A549 (cell line): ENCODE measurements around the gene ELAVL1. TPM values are rescaled to one million over a fixed set of nuclear protein-coding genes. Genes with fewer than 3 reads are reported as not detected.
A peak's percentile ranks its signal among the peaks of the same experiment; 100 is the strongest.

Source experiments
- ATAC-seq, 2 experiments: fragments of 200-7000 bp in 1 of 2; fragments of >200 bp in 1 of 2; cut with Nextera tagmentation in 1 of 2; cut with Tn5 transposase in 1 of 2; 3 replicates each; pipeline versions ENCODE4 v1.8.0 to v1.9.1; 2018 to 2020; ENCODE audit warnings: mild to moderate bottlenecking in 1 of 2, moderate library complexity in 1 of 2
- CTCF ChIA-PET: fragments of 300-600 bp; sonication (Branson Sonifier 250); formaldehyde crosslinking; extraction: SDS; loops from one replicate; lab custom pipeline; 2021; ENCODE audit warnings: antibody characterized with exemption, inconsistent platforms; lab: Yijun Ruan, JAX
- POLR2A ChIA-PET: fragments of 350-600 bp; formaldehyde crosslinking; extraction: SDS; loops from one replicate; lab custom pipeline; 2021; ENCODE audit warnings: antibody characterized with exemption, inconsistent platforms; lab: Yijun Ruan, JAX
- DNase-seq, 2 experiments: peaks; one replicate each; pipeline versions ENCODE4 v3.0.0 to v3.0.0-alpha.2; 2011 to 2016; ENCODE audit warnings: low read depth in 1 of 2, low spot score in 1 of 2
- FAIRE-seq: peaks from 2 replicates; lab custom pipeline; 2011; peaks lifted over from hg19 to GRCh38; lab: Jason Lieb, UNC
- H3K27ac ChIP-seq, 2 experiments: fragments of >200 bp; sonication (Bioruptor Twin); formaldehyde crosslinking; 3 replicates each; pipeline ENCODE4 v1.5.1; 2016 to 2017
- H3K4me1 ChIP-seq: fragments of >200 bp; sonication (Bioruptor Twin); formaldehyde crosslinking; 3 replicates; pipeline ENCODE4 v1.6.1; 2016
- H3K4me2 ChIP-seq: fragments of >200 bp; sonication (Bioruptor Twin); formaldehyde crosslinking; 3 replicates; pipeline ENCODE4 v1.6.1; 2016
- H3K4me3 ChIP-seq: fragments of >200 bp; sonication (Bioruptor Twin); formaldehyde crosslinking; 3 replicates; pipeline ENCODE4 v1.5.1; 2016
- H3K9me3 ChIP-seq: fragments of >200 bp; sonication (Bioruptor Twin); formaldehyde crosslinking; 3 replicates; pipeline ENCODE4 v1.6.1; 2016
- CBX8 ChIP-seq: fragments of 200-600 bp; sonication (generic); IDR thresholded peaks from 2 replicates; pipeline ENCODE4 v1.6.1; 2016
- CHD2 ChIP-seq: fragments of 150-350 bp; IDR thresholded peaks from 2 replicates; pipeline ENCODE4 v1.6.1; 2014; ENCODE audit warnings: low read length; ENCODE audit not compliant: partially characterized antibody
- EHF ChIP-seq: fragments of 250-450 bp; sonication (Bioruptor Pico); IDR thresholded peaks from 2 replicates; pipeline ENCODE4 v1.5.0; 2020; ENCODE audit warnings: mild to moderate bottlenecking
- EHMT2 ChIP-seq: fragments of 200-600 bp; sonication (generic); IDR thresholded peaks from 2 replicates; pipeline ENCODE4 v1.6.1; 2016; ENCODE audit warnings: antibody characterized with exemption, low read depth, mild to moderate bottlenecking, moderate library complexity
- ELK1 ChIP-seq: fragments of 150-350 bp; IDR thresholded peaks from 2 replicates; pipeline ENCODE4 v1.6.1; 2014; ENCODE audit warnings: low read depth, mild to moderate bottlenecking, low read length
- EP300 ChIP-seq, 2 experiments: fragments of >200 bp; sonication (Bioruptor Twin); formaldehyde crosslinking; IDR thresholded peaks; 2 replicates in 1 of 2; 3 replicates in 1 of 2; pipeline ENCODE4 v1.6.1; 2016 to 2017
- ESRRA ChIP-seq: fragments of 150-350 bp; IDR thresholded peaks from 2 replicates; pipeline ENCODE4 v1.6.1; 2014; ENCODE audit warnings: mild to moderate bottlenecking, low read length, borderline replicate concordance
- FOXS1 ChIP-seq: fragments of 250-450 bp; sonication (Bioruptor Pico); IDR thresholded peaks from 2 replicates; pipeline ENCODE4 v1.5.0; 2020; ENCODE audit warnings: mild to moderate bottlenecking, moderate library complexity
- HDAC2 ChIP-seq: fragments of 200-600 bp; sonication (generic); IDR thresholded peaks from 2 replicates; pipeline ENCODE4 v1.6.1; 2016
- HOXB5 ChIP-seq: fragments of 250-450 bp; sonication (Bioruptor Pico); IDR thresholded peaks from 2 replicates; pipeline ENCODE4 v1.5.0; 2020; ENCODE audit warnings: mild to moderate bottlenecking, moderate library complexity
- JUN ChIP-seq, 2 experiments: fragments of >200 bp; sonication (Bioruptor Twin); formaldehyde crosslinking; IDR thresholded peaks; 2 replicates in 1 of 2; 3 replicates in 1 of 2; pipeline ENCODE4 v1.6.1; 2016 to 2017
- MAZ ChIP-seq: fragments of 150-350 bp; IDR thresholded peaks from 2 replicates; pipeline ENCODE4 v1.6.1; 2014; ENCODE audit warnings: antibody characterized with exemption, low read depth, low read length, borderline replicate concordance
- MYC ChIP-seq: IDR thresholded peaks from 2 replicates; pipeline ENCODE4 v1.6.1; 2012; ENCODE audit warnings: mild to moderate bottlenecking, inconsistent platforms, low read length, improper control_type of control experiment, borderline replicate concordance
- NFE2L2 ChIP-seq: fragments of 150-350 bp; conservative IDR thresholded peaks from 2 replicates; pipeline ENCODE4 v1.6.1; 2014; ENCODE audit warnings: low read length
- NPAS2 ChIP-seq: fragments of 250-450 bp; sonication (Bioruptor Pico); IDR thresholded peaks from 2 replicates; pipeline ENCODE4 v1.8.0; 2022; ENCODE audit warnings: mild to moderate bottlenecking, moderate library complexity, borderline replicate concordance
- PBX3 ChIP-seq: IDR thresholded peaks from 2 replicates; pipeline ENCODE4 v1.6.1; 2012
- POLR2A ChIP-seq: IDR thresholded peaks from 2 replicates; pipeline ENCODE4 v1.6.1; 2012; ENCODE audit warnings: mild to moderate bottlenecking, low read length
- POLR2AphosphoS2 ChIP-seq: conservative IDR thresholded peaks from 2 replicates; pipeline ENCODE4 v1.6.1; 2012; ENCODE audit warnings: low read length, improper control_type of control experiment, inconsistent platforms
- RAD21 ChIP-seq, 2 experiments: fragments of >200 bp in 1 of 2; sonication (Bioruptor Twin) in 1 of 2; formaldehyde crosslinking in 1 of 2; IDR thresholded peaks in 1 of 2; conservative IDR thresholded peaks in 1 of 2; 2 replicates in 1 of 2; 3 replicates in 1 of 2; pipeline ENCODE4 v1.6.1; 2012 to 2018; ENCODE audit warnings: inconsistent platforms in 1 of 2
- RCOR1 ChIP-seq: fragments of 150-350 bp; IDR thresholded peaks from 2 replicates; pipeline ENCODE4 v1.6.1; 2014; ENCODE audit warnings: antibody characterized with exemption, low read length, low read depth
- RNF2 ChIP-seq: fragments of 200-600 bp; sonication (generic); IDR thresholded peaks from 2 replicates; pipeline ENCODE4 v1.6.1; 2016; ENCODE audit warnings: low read depth, mild to moderate bottlenecking, antibody characterized with exemption, moderate library complexity, borderline replicate concordance
- ZNF302 ChIP-seq: fragments of 250-450 bp; sonication (Bioruptor Pico); IDR thresholded peaks from 2 replicates; pipeline ENCODE4 v1.9.0; 2021; ENCODE audit warnings: inconsistent platforms, mild to moderate bottlenecking, moderate library complexity
- ZSCAN20 ChIP-seq: fragments of 250-450 bp; sonication (Bioruptor Pico); IDR thresholded peaks from 2 replicates; pipeline ENCODE4 v1.8.0; 2022; ENCODE audit warnings: mild to moderate bottlenecking, moderate library complexity
- WGBS: methylation state at CpG from one replicate; pipeline ENCODE4 v1.1.6; 2017; ENCODE audit errors: missing lambda C conversion rate; 5-methylcytosine and 5-hydroxymethylcytosine counted together
- polyA plus RNA-seq, 4 experiments: library from polyadenylated mRNA; depleted of rRNA in 3 of 4; stranded (reverse); fragments of >200 nt; fragmentation: RNase III in 1 of 4; extraction: RNeasy Plus Mini Kit Qiagen cat#74134 plus additional on column Dnase treatment in 1 of 4; gene quantifications; 2 replicates in 3 of 4; 3 replicates in 1 of 4; pipeline ENCODE4 v1.2.3, GENCODE V29; 2011 to 2017
- TF ChIP-seq, protein P1 (sequence below): fragments of >200 bp; sonication (Bioruptor Twin); formaldehyde crosslinking; IDR thresholded peaks from 3 replicates; pipeline ENCODE4 v1.5.1; 2016
- TF ChIP-seq, protein P2 (sequence below): fragments of >200 bp; sonication (Bioruptor Twin); formaldehyde crosslinking; IDR thresholded peaks from 2 replicates; pipeline ENCODE4 v1.6.1; 2016
- TF ChIP-seq, protein P3 (sequence below): IDR thresholded peaks from 2 replicates; pipeline ENCODE4 v1.6.1; 2012
- TF ChIP-seq, protein P4 (sequence below): fragments of 450-650 bp; IDR thresholded peaks from 2 replicates; pipeline ENCODE4 v1.6.1; 2014; ENCODE audit warnings: antibody characterized with exemption

Gene ELAVL1
- polyA plus RNA-seq, 2 of the 4 experiments (the other 2 are of a cell fraction): 39.3 to 55.6 TPM

DNA sequence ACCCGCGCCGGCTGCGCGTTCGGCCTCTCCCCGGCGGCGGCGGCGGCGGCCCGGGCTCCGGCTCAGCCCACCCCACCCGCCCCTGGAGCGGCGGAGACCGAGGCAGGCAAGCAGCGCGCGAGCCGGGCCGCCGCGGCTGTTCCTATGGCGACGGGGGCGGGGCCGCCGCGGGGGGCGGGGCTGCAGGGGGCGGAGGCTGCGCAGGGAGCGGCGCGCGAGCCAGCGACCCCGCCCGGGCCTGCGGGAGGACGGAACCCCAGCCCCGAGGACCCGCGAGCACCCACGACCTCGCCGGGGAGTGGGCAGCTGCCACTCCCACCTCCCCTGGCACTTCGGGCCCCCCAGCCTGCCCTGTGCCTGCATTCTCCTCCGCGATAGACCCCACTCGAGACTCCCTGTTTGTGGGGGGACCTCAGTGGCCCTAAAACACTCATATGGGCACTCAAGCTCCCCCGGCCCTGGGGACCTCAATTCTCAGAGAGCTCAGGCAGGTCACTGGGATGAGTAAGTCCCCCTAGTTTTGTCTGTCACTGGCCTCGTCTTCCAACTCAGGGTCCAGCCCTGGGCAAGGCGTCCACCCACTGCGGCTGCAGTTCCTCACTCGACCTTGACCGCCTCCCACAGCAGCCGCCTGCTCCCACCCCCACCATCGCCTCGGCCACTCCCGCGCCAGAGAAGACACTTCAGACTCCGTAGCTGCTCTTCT is 79.3 kb downstream of the ELAVL1 start, which contains the start of gene CTXN1:
Gene CTXN1, minus strand, starts transcription at position 115 of the 706 bp plus-strand sequence. CDS start 597 bp downstream, outside the sequence.
- peak within 1 kb of the TSS; percentile 100 for H3K4me2 ChIP-seq
- H3K4me3 ChIP-seq: peak within 1 kb of the TSS; percentile 82
- FAIRE-seq (no peak), DNase-seq (peak; percentile 40 to 45), ATAC-seq (peak; percentile 39 to 51)
- WGBS: 51% methylated on average over 14 of the region's 65 CpGs
- H3K9me3 ChIP-seq: no peaks in the 10 kb centered on the region
- peak within 1 kb of the TSS; percentile 80 to 92 for H3K27ac ChIP-seq
- POLR2A ChIA-PET: no interaction called here
- no peak for TF ChIP-seq CHD2
- TF ChIP-seq, protein P1, sequence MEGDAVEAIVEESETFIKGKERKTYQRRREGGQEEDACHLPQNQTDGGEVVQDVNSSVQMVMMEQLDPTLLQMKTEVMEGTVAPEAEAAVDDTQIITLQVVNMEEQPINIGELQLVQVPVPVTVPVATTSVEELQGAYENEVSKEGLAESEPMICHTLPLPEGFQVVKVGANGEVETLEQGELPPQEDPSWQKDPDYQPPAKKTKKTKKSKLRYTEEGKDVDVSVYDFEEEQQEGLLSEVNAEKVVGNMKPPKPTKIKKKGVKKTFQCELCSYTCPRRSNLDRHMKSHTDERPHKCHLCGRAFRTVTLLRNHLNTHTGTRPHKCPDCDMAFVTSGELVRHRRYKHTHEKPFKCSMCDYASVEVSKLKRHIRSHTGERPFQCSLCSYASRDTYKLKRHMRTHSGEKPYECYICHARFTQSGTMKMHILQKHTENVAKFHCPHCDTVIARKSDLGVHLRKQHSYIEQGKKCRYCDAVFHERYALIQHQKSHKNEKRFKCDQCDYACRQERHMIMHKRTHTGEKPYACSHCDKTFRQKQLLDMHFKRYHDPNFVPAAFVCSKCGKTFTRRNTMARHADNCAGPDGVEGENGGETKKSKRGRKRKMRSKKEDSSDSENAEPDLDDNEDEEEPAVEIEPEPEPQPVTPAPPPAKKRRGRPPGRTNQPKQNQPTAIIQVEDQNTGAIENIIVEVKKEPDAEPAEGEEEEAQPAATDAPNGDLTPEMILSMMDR: no peak
- peak in 1 of 2 experiments; percentile 27; a peak in 1 of 5 replicates for TF ChIP-seq JUN (IDR thresholded peaks at IDR 0.05)
- 0 out of 2 replicates have a peak, but pooled peaks have one; percentile 45 for TF ChIP-seq POLR2AphosphoS2
- TF ChIP-seq, all 56 proteins: peak for 2
- CTCF ChIA-PET: interaction anchor here (1.0 to 2.0 kb wide), 4 partner anchors 8 to 18 kb away, joined by 4 to 13 read pairs (median 6); partner anchors contain the start of gene TIMM44
- H3K4me1 ChIP-seq: peaks cover 25% of the 10 kb centered on the region

DNA sequence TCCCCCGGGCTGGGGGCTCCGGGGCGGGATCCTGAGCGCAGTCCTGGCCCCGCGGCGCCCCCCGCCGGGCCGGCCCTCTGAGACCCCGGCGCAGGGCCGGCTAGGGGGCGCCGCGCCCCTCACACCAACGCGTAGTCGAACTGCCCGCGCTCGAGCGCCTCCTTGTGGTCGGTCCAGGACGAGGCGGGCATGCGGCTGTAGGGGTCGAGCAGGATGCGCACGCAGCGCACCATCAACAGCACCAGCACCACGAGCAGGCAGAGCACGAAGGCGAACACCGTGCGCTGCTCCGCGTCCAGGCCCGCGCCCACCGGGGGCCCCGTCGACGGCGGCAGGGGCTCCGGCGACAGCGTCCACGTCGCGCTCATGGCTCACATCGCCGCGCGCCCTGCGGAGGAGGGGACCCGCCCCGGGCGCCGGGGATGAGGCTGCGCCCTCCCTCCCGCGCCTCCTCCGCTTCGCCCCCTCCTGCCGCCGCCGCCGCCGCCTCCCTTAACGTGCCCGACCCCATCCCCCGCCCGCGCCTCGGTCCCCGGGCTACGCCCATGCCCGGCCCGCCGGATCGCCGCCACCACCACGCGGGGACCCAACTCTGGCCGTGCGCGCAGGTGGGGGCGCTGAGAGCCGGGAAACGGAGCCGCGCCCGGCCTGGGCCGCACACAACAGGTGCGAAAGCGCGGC is 80.1 kb downstream of the ELAVL1 start:
- no CpG with 5 or more reads among the region's 98 CpGs for WGBS
- TF ChIP-seq POLR2A: no peak
- TF ChIP-seq RCOR1: no peak
- TF ChIP-seq, protein P2, sequence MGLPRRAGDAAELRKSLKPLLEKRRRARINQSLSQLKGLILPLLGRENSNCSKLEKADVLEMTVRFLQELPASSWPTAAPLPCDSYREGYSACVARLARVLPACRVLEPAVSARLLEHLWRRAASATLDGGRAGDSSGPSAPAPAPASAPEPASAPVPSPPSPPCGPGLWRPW: no peak
- no peak for TF ChIP-seq CHD2
- no peak for TF ChIP-seq NFE2L2
- TF ChIP-seq CBX8: no peak
- no peak for TF ChIP-seq FOXS1 (CRISPR knock-in tag)
- TF ChIP-seq POLR2AphosphoS2: no peak
- no peak for TF ChIP-seq EP300 (IDR thresholded peaks at IDR 0.05)
- no peak for TF ChIP-seq EHF (CRISPR knock-in tag)
- no peak for TF ChIP-seq RNF2
- TF ChIP-seq, protein P1: peak; percentile 79
- no peak for TF ChIP-seq MAZ
- no peak for TF ChIP-seq PBX3
- no peak for TF ChIP-seq NPAS2 (CRISPR knock-in tag)
- TF ChIP-seq, protein P3, sequence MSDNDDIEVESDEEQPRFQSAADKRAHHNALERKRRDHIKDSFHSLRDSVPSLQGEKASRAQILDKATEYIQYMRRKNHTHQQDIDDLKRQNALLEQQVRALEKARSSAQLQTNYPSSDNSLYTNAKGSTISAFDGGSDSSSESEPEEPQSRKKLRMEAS: peak; percentile 98
- TF ChIP-seq MYC: no peak
- TF ChIP-seq HOXB5 (CRISPR knock-in tag): peak; percentile 69; the same call in 1 of the 2 replicates
- peak; percentile 21 to 47; a peak in 4 of 5 replicates for TF ChIP-seq RAD21 (conservative IDR thresholded peaks at IDR 0.05 in 1 of 2, IDR thresholded peaks at IDR 0.05 in 1 of 2)
- no peak for TF ChIP-seq HDAC2
- TF ChIP-seq ELK1: no peak
- no peak for TF ChIP-seq ZSCAN20
- no peak for TF ChIP-seq EHMT2
- no peak for TF ChIP-seq ESRRA
- TF ChIP-seq ZNF302 (CRISPR knock-in tag): no peak
- TF ChIP-seq JUN (IDR thresholded peaks at IDR 0.05): no peak
- TF ChIP-seq, protein P4, sequence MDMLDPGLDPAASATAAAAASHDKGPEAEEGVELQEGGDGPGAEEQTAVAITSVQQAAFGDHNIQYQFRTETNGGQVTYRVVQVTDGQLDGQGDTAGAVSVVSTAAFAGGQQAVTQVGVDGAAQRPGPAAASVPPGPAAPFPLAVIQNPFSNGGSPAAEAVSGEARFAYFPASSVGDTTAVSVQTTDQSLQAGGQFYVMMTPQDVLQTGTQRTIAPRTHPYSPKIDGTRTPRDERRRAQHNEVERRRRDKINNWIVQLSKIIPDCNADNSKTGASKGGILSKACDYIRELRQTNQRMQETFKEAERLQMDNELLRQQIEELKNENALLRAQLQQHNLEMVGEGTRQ: no peak

More for the DNA sequence above, 80.1 kb downstream of the ELAVL1 start:
- ChIA-PET POLR2A (no interaction called here), CTCF (no interaction called here)
- H3K27ac ChIP-seq: peak overlapping the region; percentile 80 to 92
- H3K4me1 ChIP-seq: peaks cover 28% of the 10 kb centered on the region
- H3K9me3 ChIP-seq: no peaks in the 10 kb centered on the region
- DNase-seq: peak; percentile 71 to 75
- peak overlapping the region; percentile 82 for H3K4me3 ChIP-seq
- H3K4me2 ChIP-seq: peak overlapping the region; percentile 100
- no peak for FAIRE-seq
- peak; percentile 48 to 55; a peak in 5 of 6 replicates for ATAC-seq
